ENCODE results near the gene PRRC2A. TPM values are rescaled to one million over a fixed set of nuclear protein-coding genes. Genes with fewer than 3 reads are reported as not detected.
A peak's percentile ranks its signal among the peaks of the same experiment; 100 is the strongest.

The PRRC2A gene
- total and polyA plus RNA-seq, 11 donors: 75.1 to 119 (median 97.4) TPM

DNA sequence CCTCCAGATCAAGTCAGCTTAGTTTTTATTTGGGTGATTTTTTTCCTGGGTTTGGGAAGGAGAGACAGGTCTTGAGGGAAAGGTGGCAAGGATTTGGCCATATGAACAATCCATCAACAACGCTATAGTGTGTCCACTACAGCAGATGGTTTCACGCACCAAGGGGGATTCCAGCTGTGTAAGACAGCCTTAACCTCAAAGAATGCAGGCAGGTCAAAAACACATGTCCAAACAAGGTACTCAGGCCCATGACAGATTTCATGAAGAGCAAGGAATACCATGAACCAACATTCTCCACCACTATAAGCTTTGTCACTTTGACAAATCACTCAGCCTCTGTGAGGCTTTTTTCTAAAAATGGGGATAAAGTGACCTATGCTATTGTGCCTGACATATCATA, 3.5 kb upstream of the PRRC2A start:
- Histone ChIP-seq H3K9me3 (no peaks in the 10 kb centered on the region), H3K27me3 (no peaks in the 10 kb centered on the region), H3K4me1 (peaks cover 0 to 31% (median 13%) of the 10 kb centered on the region in 12 donors), H3K27ac (no peak overlapping the region), H3K36me3 (peaks cover 0 to 1% (median 0%) of the 10 kb centered on the region in 9 donors), H3K4me3 (peak overlapping the region in 1 of 12 donors; percentile 59)
- no peak for TF ChIP-seq POLR2A (IDR thresholded peaks at IDR 0.05)
- TF ChIP-seq, protein P1, sequence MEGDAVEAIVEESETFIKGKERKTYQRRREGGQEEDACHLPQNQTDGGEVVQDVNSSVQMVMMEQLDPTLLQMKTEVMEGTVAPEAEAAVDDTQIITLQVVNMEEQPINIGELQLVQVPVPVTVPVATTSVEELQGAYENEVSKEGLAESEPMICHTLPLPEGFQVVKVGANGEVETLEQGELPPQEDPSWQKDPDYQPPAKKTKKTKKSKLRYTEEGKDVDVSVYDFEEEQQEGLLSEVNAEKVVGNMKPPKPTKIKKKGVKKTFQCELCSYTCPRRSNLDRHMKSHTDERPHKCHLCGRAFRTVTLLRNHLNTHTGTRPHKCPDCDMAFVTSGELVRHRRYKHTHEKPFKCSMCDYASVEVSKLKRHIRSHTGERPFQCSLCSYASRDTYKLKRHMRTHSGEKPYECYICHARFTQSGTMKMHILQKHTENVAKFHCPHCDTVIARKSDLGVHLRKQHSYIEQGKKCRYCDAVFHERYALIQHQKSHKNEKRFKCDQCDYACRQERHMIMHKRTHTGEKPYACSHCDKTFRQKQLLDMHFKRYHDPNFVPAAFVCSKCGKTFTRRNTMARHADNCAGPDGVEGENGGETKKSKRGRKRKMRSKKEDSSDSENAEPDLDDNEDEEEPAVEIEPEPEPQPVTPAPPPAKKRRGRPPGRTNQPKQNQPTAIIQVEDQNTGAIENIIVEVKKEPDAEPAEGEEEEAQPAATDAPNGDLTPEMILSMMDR (IDR thresholded peaks at IDR 0.05): no peak
- intact Hi-C loops (cut with DNase I): no loop called here
- ATAC-seq (no peak), DNase-seq (no peak)
- WGBS, 4 donors: 87 to 93% (median 92%) methylated on average over 2 of the region's 2 CpGs

DNA sequence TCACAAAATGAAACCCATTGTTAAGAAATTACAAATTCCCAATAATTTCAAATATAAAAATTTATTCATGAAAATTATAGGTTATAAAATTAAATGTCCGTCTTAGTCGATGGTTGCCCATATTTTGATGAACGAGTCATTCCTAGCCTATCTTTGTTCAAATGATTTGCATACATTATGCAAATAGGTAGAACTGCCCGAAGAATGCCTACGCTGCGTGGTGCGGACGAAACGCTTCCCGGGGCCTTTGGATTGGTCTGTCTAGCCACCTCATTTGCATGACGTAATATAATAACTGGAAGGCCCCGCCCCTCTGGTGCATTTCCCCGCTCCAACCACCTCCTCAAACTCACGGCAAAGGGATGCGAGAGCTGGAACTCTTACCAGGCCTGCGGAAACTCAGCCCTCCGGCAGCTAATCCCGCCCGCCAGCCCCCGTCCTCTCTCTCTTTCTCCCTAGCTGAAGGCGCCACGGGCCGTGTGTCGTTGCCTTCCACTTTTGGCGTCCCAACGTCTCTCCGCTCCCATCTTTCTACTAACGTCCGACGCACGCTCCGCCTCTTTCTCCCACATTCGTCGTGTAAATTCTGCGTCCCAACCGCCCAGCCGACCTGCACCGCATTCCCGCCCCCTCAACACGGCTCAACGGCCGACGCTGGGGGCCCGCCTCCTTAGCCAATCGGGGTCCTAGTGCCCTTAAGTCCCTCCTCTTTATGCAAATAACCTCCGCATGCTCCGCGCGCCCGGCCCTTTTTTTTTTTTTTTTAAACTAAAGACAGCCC, 520 bp upstream of the PRRC2A start:
- TF ChIP-seq, protein P1 (IDR thresholded peaks at IDR 0.05): no peak
- peak; percentile 52 to 87 for TF ChIP-seq POLR2A (IDR thresholded peaks at IDR 0.05)
- Histone ChIP-seq H3K9me3 (no peaks in the 10 kb centered on the region), H3K27ac (peak overlapping the region; percentile 86 to 99 (median 96)), H3K36me3 (peaks cover 2 to 28% (median 24%) of the 10 kb centered on the region in 9 donors), H3K4me3 (peak overlapping the region in 11 of 12 donors; percentile 60 to 97 (median 87)), H3K4me1 (peaks cover 0 to 32% (median 21%) of the 10 kb centered on the region in 12 donors), H3K27me3 (no peaks in the 10 kb centered on the region)
- ATAC-seq (peak; percentile 91 to 97 (median 96)), DNase-seq (peak; percentile 97 to 99 (median 98))
- intact Hi-C loops (cut with DNase I): loop anchor here in 5 of 10 donors (1.0 to 5.0 kb wide), 3 partner anchors 32 to 45 kb away; partner anchors contain the start of genes BAG6 (in 3 of the 5) and APOM (in 1 of the 5)
- 0 to 1% (median 0%) methylated on average over 50 of the region's 50 CpGs for WGBS, 4 donors

DNA sequence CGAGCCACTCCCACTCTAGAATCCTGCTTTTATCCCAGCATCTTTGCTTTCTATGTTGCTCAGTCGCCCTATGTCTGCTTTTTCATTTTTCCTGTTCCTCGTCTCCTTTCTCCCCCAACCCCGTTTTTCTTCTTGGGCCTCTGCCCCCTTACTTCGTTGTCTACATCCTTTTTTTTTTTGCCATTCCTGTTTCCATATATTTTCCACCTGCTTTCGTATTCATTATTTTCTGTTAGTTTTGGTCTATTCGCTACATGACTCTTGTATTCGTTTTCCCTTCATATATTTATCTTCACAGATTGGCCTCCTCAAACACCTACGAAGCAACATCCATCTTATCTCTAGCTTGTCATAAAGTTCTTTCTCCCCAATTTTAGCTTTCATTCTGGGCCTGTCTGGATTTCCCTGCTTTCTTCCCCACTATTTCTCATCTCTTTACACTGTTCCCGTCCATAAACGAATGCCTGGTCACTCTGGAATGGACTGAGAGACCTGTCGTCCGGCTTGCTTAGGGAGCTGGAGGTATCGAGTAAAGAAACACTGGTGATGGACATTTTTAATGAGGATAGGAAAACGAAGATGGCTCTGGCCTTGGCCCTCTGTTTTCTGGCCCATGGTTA, 915 bp downstream of the PRRC2A start:
- H3K36me3 ChIP-seq: peaks cover 4 to 42% (median 39%) of the 10 kb centered on the region in 9 donors
- TF ChIP-seq, protein P1 (IDR thresholded peaks at IDR 0.05): no peak
- TF ChIP-seq POLR2A (IDR thresholded peaks at IDR 0.05): no peak
- H3K27ac ChIP-seq: peak overlapping the region; percentile 90 to 99 (median 96)
- no peak for ATAC-seq
- no peak for DNase-seq
- H3K9me3 ChIP-seq: no peaks in the 10 kb centered on the region
- peaks cover 0 to 32% (median 21%) of the 10 kb centered on the region in 12 donors for H3K4me1 ChIP-seq
- H3K4me3 ChIP-seq: peak overlapping the region; percentile 52 to 97 (median 87)
- 7 to 9% (median 9%) methylated on average over 15 of the region's 15 CpGs for WGBS, 4 donors
- no peaks in the 10 kb centered on the region for H3K27me3 ChIP-seq
- intact Hi-C loops (cut with DNase I): loop anchor here in 1 of 10 donors (5.0 kb wide), 1 partner anchor 36 kb away; the partner anchor contains the start of gene APOM

DNA sequence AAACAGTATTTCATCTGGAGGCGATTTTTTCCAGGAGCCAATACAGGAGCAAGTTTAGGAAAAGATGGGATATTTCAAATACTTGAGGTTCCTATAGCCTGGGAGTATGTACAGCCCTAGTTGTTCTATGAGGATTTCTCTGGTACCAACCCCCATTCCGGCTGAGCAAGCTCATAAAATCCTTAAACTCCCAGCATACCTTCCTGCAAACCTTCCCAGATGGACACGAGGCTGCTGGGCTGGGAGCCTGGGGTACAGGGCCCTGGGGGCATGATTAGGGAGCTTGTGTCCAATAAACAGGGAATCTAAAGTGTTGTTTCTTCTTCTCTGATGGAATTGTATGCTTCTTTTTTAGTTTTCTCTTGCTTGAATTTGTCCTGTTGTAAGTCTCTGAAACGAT, 1.5 kb downstream of the PRRC2A start:
- intact Hi-C loops (cut with DNase I): loop anchor here in 1 of 10 donors (5.0 kb wide), 1 partner anchor 35 kb away; the partner anchor contains the start of gene APOM
- no peaks in the 10 kb centered on the region for H3K27me3 ChIP-seq
- WGBS, 4 donors: 25 to 29% (median 27%) methylated on average over 4 of the region's 4 CpGs
- H3K36me3 ChIP-seq: peaks cover 8 to 48% (median 44%) of the 10 kb centered on the region in 9 donors
- no peak for ATAC-seq
- peak overlapping the region in 10 of 12 donors; percentile 60 to 97 (median 87) for H3K4me3 ChIP-seq
- H3K4me1 ChIP-seq: peaks cover 0 to 28% (median 21%) of the 10 kb centered on the region in 12 donors
- peak overlapping the region in 11 of 12 donors; percentile 94 to 99 (median 96) for H3K27ac ChIP-seq
- DNase-seq: no peak
- TF ChIP-seq POLR2A (IDR thresholded peaks at IDR 0.05): no peak
- TF ChIP-seq, protein P1 (IDR thresholded peaks at IDR 0.05): no peak
- H3K9me3 ChIP-seq: no peaks in the 10 kb centered on the region
